ENCODE data around the gene FAAH2.

The FAAH2 gene

GRCh38 chrX:57447856-57448255 lies 161.3 kb downstream of the FAAH2 start:
- H3K9ac ChIP-seq (ENCODE audit: low read depth in 1 of 2, low read length in 2 of 2), result no peak overlapping the region
- no peaks in the 10 kb centered on the region for H3K9me3 ChIP-seq (ENCODE audit: control insufficient read depth in 2 of 2, low read length in 2 of 2)
- H3K36me3 ChIP-seq (ENCODE audit: control insufficient read depth in 2 of 2, insufficient read depth in 2 of 2, low read length in 2 of 2), result no peaks in the 10 kb centered on the region
- H3K4me3 ChIP-seq (ENCODE audit: low read length in 2 of 2), result no peak overlapping the region
- no peaks in the 10 kb centered on the region for H3K27me3 ChIP-seq (ENCODE audit: control insufficient read depth in 2 of 2, insufficient read depth in 2 of 2, low read length in 2 of 2)
- no peak overlapping the region for H3K27ac ChIP-seq (ENCODE audit: low read depth in 2 of 2, low read length in 2 of 2)
- H3K4me1 ChIP-seq (ENCODE audit: control insufficient read depth in 2 of 2, insufficient read depth in 2 of 2, low read length in 2 of 2), result no peaks in the 10 kb centered on the region

- Histone ChIP-seq H3K36me3 (ENCODE audit: control insufficient read depth in 2 of 2, insufficient read depth in 2 of 2, low read length in 2 of 2) (no peaks in the 10 kb centered on the region), H3K27me3 (ENCODE audit: control insufficient read depth in 2 of 2, insufficient read depth in 2 of 2, low read length in 2 of 2) (no peaks in the 10 kb centered on the region), H3K9me3 (ENCODE audit: control insufficient read depth in 2 of 2, low read length in 2 of 2) (no peaks in the 10 kb centered on the region), H3K4me3 (ENCODE audit: low read length in 2 of 2) (no peak overlapping the region), H3K9ac (ENCODE audit: low read depth in 1 of 2, low read length in 2 of 2) (no peak overlapping the region), H3K4me1 (ENCODE audit: control insufficient read depth in 2 of 2, insufficient read depth in 2 of 2, low read length in 2 of 2) (no peaks in the 10 kb centered on the region), H3K27ac (ENCODE audit: low read depth in 2 of 2, low read length in 2 of 2) (no peak overlapping the region)
Measured at GRCh38 chrX:57451426-57452020, 165.0 kb downstream of the FAAH2 start.

GRCh38 chrX:57453901-57454300 lies 167.4 kb downstream of the FAAH2 start:
- H3K36me3 ChIP-seq (ENCODE audit: control insufficient read depth in 2 of 2, insufficient read depth in 2 of 2, low read length in 2 of 2), result no peaks in the 10 kb centered on the region
- H3K9me3 ChIP-seq (ENCODE audit: control insufficient read depth in 2 of 2, low read length in 2 of 2), result no peaks in the 10 kb centered on the region
- H3K27ac ChIP-seq (ENCODE audit: low read depth in 2 of 2, low read length in 2 of 2), result no peak overlapping the region
- no peaks in the 10 kb centered on the region for H3K4me1 ChIP-seq (ENCODE audit: control insufficient read depth in 2 of 2, insufficient read depth in 2 of 2, low read length in 2 of 2)
- H3K27me3 ChIP-seq (ENCODE audit: control insufficient read depth in 2 of 2, insufficient read depth in 2 of 2, low read length in 2 of 2), result no peaks in the 10 kb centered on the region
- no peak overlapping the region for H3K4me3 ChIP-seq (ENCODE audit: low read length in 2 of 2)
- H3K9ac ChIP-seq (ENCODE audit: low read depth in 1 of 2, low read length in 2 of 2), result no peak overlapping the region

GRCh38 chrX:57481514-57481913 lies 195.0 kb downstream of the FAAH2 start:
- no peaks in the 10 kb centered on the region for H3K9me3 ChIP-seq (ENCODE audit: control insufficient read depth in 2 of 2, low read length in 2 of 2)
- no peak overlapping the region for H3K9ac ChIP-seq (ENCODE audit: low read depth in 1 of 2, low read length in 2 of 2)
- no peaks in the 10 kb centered on the region for H3K4me1 ChIP-seq (ENCODE audit: control insufficient read depth in 2 of 2, insufficient read depth in 2 of 2, low read length in 2 of 2)
- H3K36me3 ChIP-seq (ENCODE audit: control insufficient read depth in 2 of 2, insufficient read depth in 2 of 2, low read length in 2 of 2), result no peaks in the 10 kb centered on the region
- H3K27ac ChIP-seq (ENCODE audit: low read depth in 2 of 2, low read length in 2 of 2), result no peak overlapping the region
- peaks cover 0 to 3% of the 10 kb centered on the region in 2 donors for H3K27me3 ChIP-seq (ENCODE audit: control insufficient read depth in 2 of 2, insufficient read depth in 2 of 2, low read length in 2 of 2)
- H3K4me3 ChIP-seq (ENCODE audit: low read length in 2 of 2), result no peak overlapping the region

- Histone ChIP-seq H3K4me3 (ENCODE audit: low read length in 2 of 2) (no peak overlapping the region), H3K27me3 (ENCODE audit: control insufficient read depth in 2 of 2, insufficient read depth in 2 of 2, low read length in 2 of 2) (peaks cover 2 to 3% of the 10 kb centered on the region in 2 donors), H3K9me3 (ENCODE audit: control insufficient read depth in 2 of 2, low read length in 2 of 2) (no peaks in the 10 kb centered on the region), H3K9ac (ENCODE audit: low read depth in 1 of 2, low read length in 2 of 2) (no peak overlapping the region), H3K4me1 (ENCODE audit: control insufficient read depth in 2 of 2, insufficient read depth in 2 of 2, low read length in 2 of 2) (no peaks in the 10 kb centered on the region), H3K27ac (ENCODE audit: low read depth in 2 of 2, low read length in 2 of 2) (no peak overlapping the region), H3K36me3 (ENCODE audit: control insufficient read depth in 2 of 2, insufficient read depth in 2 of 2, low read length in 2 of 2) (no peaks in the 10 kb centered on the region)
Measured at GRCh38 chrX:57516491-57516890, 230.0 kb downstream of the FAAH2 start.

GRCh38 chrX:57519578-57520118 lies 233.1 kb downstream of the FAAH2 start:
- no peak overlapping the region for H3K27ac ChIP-seq (ENCODE audit: low read depth in 2 of 2, low read length in 2 of 2)
- H3K9me3 ChIP-seq (ENCODE audit: control insufficient read depth in 2 of 2, low read length in 2 of 2), result no peaks in the 10 kb centered on the region
- H3K9ac ChIP-seq (ENCODE audit: low read depth in 1 of 2, low read length in 2 of 2), result no peak overlapping the region
- no peak overlapping the region for H3K4me3 ChIP-seq (ENCODE audit: low read length in 2 of 2)
- H3K4me1 ChIP-seq (ENCODE audit: control insufficient read depth in 2 of 2, insufficient read depth in 2 of 2, low read length in 2 of 2), result no peaks in the 10 kb centered on the region
- no peaks in the 10 kb centered on the region for H3K36me3 ChIP-seq (ENCODE audit: control insufficient read depth in 2 of 2, insufficient read depth in 2 of 2, low read length in 2 of 2)
- peaks cover 2 to 3% of the 10 kb centered on the region in 2 donors for H3K27me3 ChIP-seq (ENCODE audit: control insufficient read depth in 2 of 2, insufficient read depth in 2 of 2, low read length in 2 of 2)

GRCh38 chrX:57528670-57529255 lies 242.3 kb downstream of the FAAH2 start:
- Histone ChIP-seq H3K27me3 (ENCODE audit: control insufficient read depth in 2 of 2, insufficient read depth in 2 of 2, low read length in 2 of 2) (no peaks in the 10 kb centered on the region), H3K27ac (ENCODE audit: low read depth in 2 of 2, low read length in 2 of 2) (no peak overlapping the region), H3K4me3 (ENCODE audit: low read length in 2 of 2) (no peak overlapping the region), H3K9me3 (ENCODE audit: control insufficient read depth in 2 of 2, low read length in 2 of 2) (no peaks in the 10 kb centered on the region), H3K9ac (ENCODE audit: low read depth in 1 of 2, low read length in 2 of 2) (no peak overlapping the region), H3K4me1 (ENCODE audit: control insufficient read depth in 2 of 2, insufficient read depth in 2 of 2, low read length in 2 of 2) (no peaks in the 10 kb centered on the region), H3K36me3 (ENCODE audit: control insufficient read depth in 2 of 2, insufficient read depth in 2 of 2, low read length in 2 of 2) (no peaks in the 10 kb centered on the region)

Measured in mucosa of rectum (tissue), 2 donors.